Gastrocnemius medialis (tissue), 4 donors: ENCODE measurements around the gene FSIP1. TPM values are rescaled to one million over a fixed set of nuclear protein-coding genes. Genes with fewer than 3 reads are reported as not detected.

ENCODE experiments used
- ATAC-seq, 2 donors: fragments of 150-250 bp; one replicate each; pipeline ENCODE4 v1.9.1; 2016
- DNase-seq, 2 donors: peaks; one replicate each; pipeline ENCODE4 v3.0.0-alpha.2; 2019
- H3K27ac ChIP-seq, 4 donors: fragments of 200-600 bp; sonication (generic); 1 replicate in 1 of 4; 2 replicates in 3 of 4; pipeline ENCODE4 v1.5.1; 2016 to 2018; ENCODE audit warnings: mild to moderate bottlenecking in 2 of 4, moderate library complexity in 1 of 4
- H3K27me3 ChIP-seq, 3 donors: fragments of 200-600 bp; sonication (generic) in 2 of 3; 1 replicate in 1 of 3; 2 replicates in 2 of 3; pipeline versions ENCODE4 v1.5.1 to v1.6.0; 2016 to 2019; ENCODE audit warnings: mild to moderate bottlenecking in 1 of 3, moderate library complexity in 1 of 3
- H3K36me3 ChIP-seq, 2 donors: fragments of 200-600 bp; sonication (generic) in 1 of 2; one replicate each; pipeline ENCODE4 v1.5.1; 2017 to 2018
- H3K4me1 ChIP-seq, 2 donors: fragments of 200-600 bp; sonication (generic) in 1 of 2; one replicate each; pipeline ENCODE4 v1.5.1; 2016 to 2017; ENCODE audit warnings: mild to moderate bottlenecking in 2 of 2
- H3K4me3 ChIP-seq, 4 donors: fragments of 200-600 bp; sonication (generic) in 3 of 4; 1 replicate in 1 of 4; 2 replicates in 3 of 4; pipeline ENCODE4 v1.5.1; 2016 to 2019; ENCODE audit warnings: mild to moderate bottlenecking in 2 of 4
- H3K9me3 ChIP-seq, 3 donors: fragments of 200-600 bp; sonication (generic) in 2 of 3; 1 replicate in 1 of 3; 2 replicates in 2 of 3; pipeline ENCODE4 v1.5.1; 2016 to 2019
- POLR2A ChIP-seq, 2 donors: fragments of 450-650 bp; IDR thresholded peaks; one replicate each; pipeline ENCODE4 v1.6.1; 2017; ENCODE audit warnings: antibody characterized with exemption in 2 of 2, mild to moderate bottlenecking in 2 of 2, moderate library complexity in 2 of 2
- in situ Hi-C, 4 donors: fragments of 200-750 bp; cut with MboI; loops; one replicate each; pipeline versions ENCODE4 v1.15.0 to v1.8.0; 2017; ENCODE audit warnings: low sequenced_read_pairs in 4 of 4
- intact Hi-C: fragments of 100-400 bp; cut with DNase I; formaldehyde crosslinking; loops from one replicate; pipeline ENCODE4 v1.15.1; 2023; ENCODE audit warnings: low total_unique reads
- total RNA-seq, 4 donors: library from RNA; depleted of rRNA; stranded (reverse); fragments of >200 nt; gene quantifications; one replicate each; pipeline versions ENCODE4 v1.1.0 to v1.2.3, GENCODE V29; 2016
- TF ChIP-seq, protein P1 (sequence below), 5 experiments: fragments of 450-650 bp in 3 of 5; fragments of 200-600 bp in 2 of 5; sonication (generic) in 2 of 5; IDR thresholded peaks in 4 of 5; conservative IDR thresholded peaks in 1 of 5; 1 replicate in 4 of 5; 2 replicates in 1 of 5; pipeline ENCODE4 v1.5.1; 2016 to 2019; ENCODE audit warnings: antibody characterized with exemption in 5 of 5, mild to moderate bottlenecking in 3 of 5, moderate library complexity in 3 of 5

The FSIP1 gene
- total RNA-seq, 4 donors from 2014 or later = 0.11 to 23.9 (median 1.0) TPM; not detected in 1

DNA sequence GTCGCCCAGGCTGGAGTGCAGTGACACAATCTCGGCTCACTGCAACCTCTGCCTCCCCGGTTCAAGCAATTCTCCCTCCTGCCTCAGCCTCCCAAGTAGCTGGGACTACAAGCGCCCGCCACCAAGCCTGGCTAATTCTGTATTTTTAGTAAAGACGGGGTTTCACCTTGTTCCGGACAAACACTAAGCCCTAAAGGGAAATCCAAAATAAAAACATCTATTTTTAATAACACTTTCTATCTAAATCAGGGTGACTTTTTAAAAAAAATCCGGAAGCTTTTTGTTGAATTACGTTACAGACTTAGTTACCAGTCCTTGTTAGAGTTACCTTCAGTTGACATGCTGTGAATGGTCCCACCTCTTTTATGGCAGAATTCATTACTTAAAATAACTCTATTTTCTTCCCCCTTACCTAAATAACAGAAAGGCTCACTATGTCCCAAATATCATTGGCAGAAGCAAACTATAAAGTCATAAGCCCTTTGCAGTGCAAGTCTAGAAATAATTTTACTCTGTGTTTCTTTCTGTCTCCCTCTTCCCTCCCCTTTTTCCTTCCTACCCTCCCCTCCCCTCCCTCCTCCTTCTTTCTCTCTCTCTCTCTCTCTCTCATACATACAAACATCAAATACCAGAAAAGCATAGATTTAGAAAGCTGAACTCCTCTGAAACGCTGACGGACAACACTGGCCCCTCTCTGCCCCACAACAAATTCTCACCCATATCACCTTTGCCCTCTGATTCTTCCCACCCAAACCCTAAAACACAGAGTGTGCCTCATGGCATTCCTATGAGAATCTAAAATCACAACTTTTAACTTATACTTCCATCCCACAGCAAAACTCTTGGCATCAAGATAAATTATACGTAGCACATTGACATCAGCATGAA, 183.4 kb downstream of the FSIP1 start:
- DNase-seq (no peak), ATAC-seq (no peak)
- TF ChIP-seq, protein P1, sequence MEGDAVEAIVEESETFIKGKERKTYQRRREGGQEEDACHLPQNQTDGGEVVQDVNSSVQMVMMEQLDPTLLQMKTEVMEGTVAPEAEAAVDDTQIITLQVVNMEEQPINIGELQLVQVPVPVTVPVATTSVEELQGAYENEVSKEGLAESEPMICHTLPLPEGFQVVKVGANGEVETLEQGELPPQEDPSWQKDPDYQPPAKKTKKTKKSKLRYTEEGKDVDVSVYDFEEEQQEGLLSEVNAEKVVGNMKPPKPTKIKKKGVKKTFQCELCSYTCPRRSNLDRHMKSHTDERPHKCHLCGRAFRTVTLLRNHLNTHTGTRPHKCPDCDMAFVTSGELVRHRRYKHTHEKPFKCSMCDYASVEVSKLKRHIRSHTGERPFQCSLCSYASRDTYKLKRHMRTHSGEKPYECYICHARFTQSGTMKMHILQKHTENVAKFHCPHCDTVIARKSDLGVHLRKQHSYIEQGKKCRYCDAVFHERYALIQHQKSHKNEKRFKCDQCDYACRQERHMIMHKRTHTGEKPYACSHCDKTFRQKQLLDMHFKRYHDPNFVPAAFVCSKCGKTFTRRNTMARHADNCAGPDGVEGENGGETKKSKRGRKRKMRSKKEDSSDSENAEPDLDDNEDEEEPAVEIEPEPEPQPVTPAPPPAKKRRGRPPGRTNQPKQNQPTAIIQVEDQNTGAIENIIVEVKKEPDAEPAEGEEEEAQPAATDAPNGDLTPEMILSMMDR (IDR thresholded peaks at IDR 0.05 in 4 of 5, conservative IDR thresholded peaks at IDR 0.05 in 1 of 5) = no peak
- TF ChIP-seq POLR2A (IDR thresholded peaks at IDR 0.05) = no peak
- Histone ChIP-seq H3K9me3 (no peaks in the 10 kb centered on the region), H3K27ac (no peak overlapping the region), H3K4me3 (no peak overlapping the region), H3K36me3 (peaks cover 0 to 13% of the 10 kb centered on the region in 2 donors), H3K4me1 (no peaks in the 10 kb centered on the region), H3K27me3 (no peaks in the 10 kb centered on the region)
- intact Hi-C loops = no loop called here
- in situ Hi-C loops = loop anchor here in 2 of 4 donors (25.0 kb wide), 2 partner anchors 437 to 787 kb away; no protein-coding TSS in a partner anchor

DNA sequence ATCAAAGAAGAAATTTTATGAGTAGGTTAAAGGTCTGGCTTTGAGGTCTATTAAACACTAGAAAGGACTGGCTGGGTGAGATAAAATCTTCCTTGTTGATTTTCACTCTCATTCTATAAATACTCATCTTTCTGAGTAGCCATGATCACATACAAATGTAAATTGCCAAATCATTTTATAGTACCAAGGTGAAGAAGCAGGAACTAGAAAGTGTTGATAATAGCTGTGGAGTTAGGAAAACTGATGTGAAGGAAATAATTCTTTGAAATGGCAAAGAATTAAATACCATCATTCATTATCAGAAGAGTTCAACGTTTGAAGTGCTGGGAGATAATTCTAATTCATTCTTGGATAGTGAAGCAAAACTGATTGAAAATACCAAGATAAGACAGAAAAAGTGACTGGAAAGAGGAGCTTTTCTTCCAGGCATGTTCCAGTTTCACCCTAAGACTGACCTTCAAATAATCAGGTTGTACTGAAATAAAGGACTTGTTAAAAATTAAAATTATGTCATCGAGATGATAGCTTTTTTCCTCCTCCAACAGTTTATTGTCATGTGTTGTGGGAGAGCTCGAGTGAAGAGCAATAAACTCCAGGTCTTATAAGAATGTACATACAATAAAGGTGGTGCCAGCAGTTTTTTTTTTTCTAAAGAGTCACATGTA, 184.3 kb downstream of the FSIP1 start:
- no peaks in the 10 kb centered on the region for H3K9me3 ChIP-seq
- H3K27ac ChIP-seq = no peak overlapping the region
- no peaks in the 10 kb centered on the region for H3K27me3 ChIP-seq
- in situ Hi-C loops = loop anchor here in 2 of 4 donors (25.0 kb wide), 2 partner anchors 436 to 786 kb away; no protein-coding TSS in a partner anchor
- no peak for DNase-seq
- intact Hi-C loops = no loop called here
- no peak for TF ChIP-seq POLR2A (IDR thresholded peaks at IDR 0.05)
- TF ChIP-seq, protein P1 (IDR thresholded peaks at IDR 0.05 in 4 of 5, conservative IDR thresholded peaks at IDR 0.05 in 1 of 5) = no peak
- H3K4me3 ChIP-seq = no peak overlapping the region
- H3K36me3 ChIP-seq = peaks cover 0 to 14% of the 10 kb centered on the region in 2 donors
- H3K4me1 ChIP-seq = no peaks in the 10 kb centered on the region
- ATAC-seq = no peak

DNA sequence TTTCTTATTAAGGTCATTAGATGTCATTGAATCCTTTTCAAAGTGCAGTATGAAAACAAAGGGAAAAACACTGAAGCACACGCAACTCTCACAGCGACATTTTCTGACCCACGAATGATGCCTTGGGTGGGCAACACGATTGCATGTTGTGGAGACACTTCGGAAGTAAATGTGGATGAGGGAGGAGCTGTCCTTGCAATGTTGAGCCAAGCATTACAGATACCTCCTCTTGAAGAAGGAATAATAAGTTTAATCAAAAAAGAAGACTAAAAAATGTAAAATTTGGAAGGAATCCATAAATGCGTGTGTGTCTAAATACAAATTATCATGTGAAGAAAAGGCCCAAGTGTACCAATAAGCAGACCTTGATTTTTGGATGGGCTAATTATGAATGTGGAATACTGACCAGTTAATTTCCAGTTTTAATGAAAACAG, 184.9 kb downstream of the FSIP1 start:
- TF ChIP-seq POLR2A (IDR thresholded peaks at IDR 0.05) = no peak
- TF ChIP-seq, protein P1 (IDR thresholded peaks at IDR 0.05 in 4 of 5, conservative IDR thresholded peaks at IDR 0.05 in 1 of 5) = no peak
- no peak overlapping the region for H3K4me3 ChIP-seq
- no peaks in the 10 kb centered on the region for H3K27me3 ChIP-seq
- H3K9me3 ChIP-seq = no peaks in the 10 kb centered on the region
- H3K4me1 ChIP-seq = no peaks in the 10 kb centered on the region
- no peak for ATAC-seq
- intact Hi-C loops (no loop called here), in situ Hi-C loops (loop anchor here in 2 of 4 donors (25.0 kb wide), 2 partner anchors 435 to 785 kb away; no protein-coding TSS in a partner anchor)
- H3K27ac ChIP-seq = no peak overlapping the region
- no peak for DNase-seq
- H3K36me3 ChIP-seq = peaks cover 0 to 14% of the 10 kb centered on the region in 2 donors

DNA sequence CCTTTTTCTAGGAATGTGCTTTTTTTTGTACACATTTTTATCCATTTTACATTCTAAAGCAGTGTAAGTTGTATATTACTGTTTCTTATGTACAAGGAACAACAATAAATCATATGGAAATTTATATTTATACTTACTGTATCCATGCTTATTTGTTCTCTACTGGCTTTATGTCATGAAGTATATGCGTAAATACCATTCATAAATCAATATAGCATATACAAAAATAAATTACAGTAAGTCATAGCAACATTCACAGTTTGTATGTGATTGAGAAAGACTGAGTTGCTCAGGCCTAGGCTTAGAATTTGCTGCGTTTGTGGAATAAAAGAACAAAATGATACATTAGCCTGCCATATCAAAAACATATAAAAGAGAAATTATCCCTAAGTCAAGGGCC, 185.3 kb downstream of the FSIP1 start:
- H3K9me3 ChIP-seq = no peaks in the 10 kb centered on the region
- peaks cover 0 to 19% of the 10 kb centered on the region in 2 donors for H3K36me3 ChIP-seq
- no peak overlapping the region for H3K27ac ChIP-seq
- no peak for ATAC-seq
- intact Hi-C loops (no loop called here), in situ Hi-C loops (loop anchor here in 2 of 4 donors (25.0 kb wide), 2 partner anchors 435 to 785 kb away; no protein-coding TSS in a partner anchor)
- no peaks in the 10 kb centered on the region for H3K27me3 ChIP-seq
- TF ChIP-seq, protein P1 (IDR thresholded peaks at IDR 0.05 in 4 of 5, conservative IDR thresholded peaks at IDR 0.05 in 1 of 5) = no peak
- TF ChIP-seq POLR2A (IDR thresholded peaks at IDR 0.05) = no peak
- H3K4me3 ChIP-seq = no peak overlapping the region
- H3K4me1 ChIP-seq = no peaks in the 10 kb centered on the region
- DNase-seq = no peak
